GM21447 (cell line): Measurements from ENCODE around the gene MERTK.
"Not testable (repeated sequence)": the region's sequence is repeated elsewhere in the genome, so short reads cannot be mapped to it uniquely, and the experiment has no call there.

Experiments
- ATAC-seq: cut with Tn5 transposase; IDR thresholded peaks from one replicate; pipeline ENCODE4 v1.9.1; 2021; ENCODE audit not compliant: unreplicated experiment

The MERTK gene

GRCh38 chr2:111897924-111898702, at the start of gene MERTK:
Gene MERTK, plus strand, starts transcription at chr2:111898607. Its CDS starts 129 bp downstream, at chr2:111898736.
- peak; percentile 82 for ATAC-seq

- not testable (repeated sequence) for ATAC-seq
Observed at GRCh38 chr2:111850646-111851045, 47.8 kb upstream of the MERTK start.

- ATAC-seq, result not testable (repeated sequence)
Observed at GRCh38 chr2:111852544-111852943, 45.9 kb upstream of the MERTK start.

- not testable (repeated sequence) for ATAC-seq
Observed at GRCh38 chr2:111860005-111860404, 38.4 kb upstream of the MERTK start.

GRCh38 chr2:111865124-111865523, 33.3 kb upstream of the MERTK start:
- ATAC-seq, result not testable (repeated sequence)

GRCh38 chr2:111872806-111873205, 25.6 kb upstream of the MERTK start:
- not testable (repeated sequence) for ATAC-seq

- peak; percentile 86 for ATAC-seq
Observed at GRCh38 chr2:111883661-111884591, 14.5 kb upstream of the MERTK start, which contains the start of gene ANAPC1. Gene ANAPC1, minus strand, starts transcription at chr2:111884193. Its CDS starts 3,368 bp downstream, at chr2:111880825.

GRCh38 chr2:111884592-111884964, 13.8 kb upstream of the MERTK start:
- peak; percentile 18 for ATAC-seq

GRCh38 chr2:111896024-111896423, 2.4 kb upstream of the MERTK start:
- ATAC-seq, result no peak

- no peak for ATAC-seq
Observed at GRCh38 chr2:111896576-111896975, 1.8 kb upstream of the MERTK start.

- no peak for ATAC-seq
Observed at GRCh38 chr2:111897630-111897923, 830 bp upstream of the MERTK start.

GRCh38 chr2:111898703-111899514, 502 bp downstream of the MERTK start:
- peak; percentile 12 for ATAC-seq

- ATAC-seq, result no peak
Observed at GRCh38 chr2:111900859-111901258, 2.5 kb downstream of the MERTK start.

- ATAC-seq, result no peak
Observed at GRCh38 chr2:111903516-111903915, 5.1 kb downstream of the MERTK start.

- no peak for ATAC-seq
Observed at GRCh38 chr2:111903930-111904439, 5.6 kb downstream of the MERTK start.

GRCh38 chr2:111904726-111905474, 6.5 kb downstream of the MERTK start:
- ATAC-seq, result no peak

- ATAC-seq, result not testable (repeated sequence)
Observed at GRCh38 chr2:111905475-111905869, 7.1 kb downstream of the MERTK start.

- peak; percentile 62 for ATAC-seq
Observed at GRCh38 chr2:111905990-111906735, 7.8 kb downstream of the MERTK start.

GRCh38 chr2:111908578-111908977, 10.2 kb downstream of the MERTK start:
- ATAC-seq, result no peak
